SK-N-SH treated with all-trans-retinoic acid at 6 μM for 48 hours (cell line): ENCODE data around the gene LINC00237.

ENCODE experiments used
- ATAC-seq: fragments of 200-7000 bp; cut with Tn5 transposase; 3 replicates; pipeline ENCODE4 v1.9.1; 2020; ENCODE audit warnings: mild to moderate bottlenecking, moderate library complexity
- ARNTL ChIP-seq: fragments of 450-650 bp; formaldehyde crosslinking; IDR thresholded peaks from 2 replicates; pipeline ENCODE4 v1.5.0; 2020; ENCODE audit warnings: low read depth, mild to moderate bottlenecking, moderate library complexity, borderline replicate concordance
- BACH2 ChIP-seq: fragments of 250-450 bp; sonication (Bioruptor Pico); IDR thresholded peaks from 2 replicates; pipeline ENCODE4 v1.9.0; 2021; ENCODE audit warnings: mild to moderate bottlenecking, borderline replicate concordance
- CSDC2 ChIP-seq: fragments of 250-450 bp; sonication (Bioruptor Pico); IDR thresholded peaks from 2 replicates; pipeline ENCODE4 v1.5.0; 2020; ENCODE audit warnings: mild to moderate bottlenecking, moderate library complexity
- CSRNP3 ChIP-seq: fragments of 250-450 bp; sonication (Bioruptor Pico); IDR thresholded peaks from 2 replicates; pipeline ENCODE4 v1.5.1; 2021; ENCODE audit warnings: mild to moderate bottlenecking, moderate library complexity
- ESRRG ChIP-seq: fragments of 250-450 bp; sonication (Bioruptor Pico); IDR thresholded peaks from 2 replicates; pipeline ENCODE4 v1.6.1; 2021; ENCODE audit warnings: mild to moderate bottlenecking
- OSR1 ChIP-seq: fragments of 250-450 bp; sonication (Bioruptor Pico); IDR thresholded peaks from 2 replicates; pipeline ENCODE4 v1.8.0; 2022; ENCODE audit warnings: moderate library complexity, mild to moderate bottlenecking, inconsistent platforms
- PPARA ChIP-seq: fragments of 250-450 bp; sonication (Bioruptor Pico); IDR thresholded peaks from 2 replicates; pipeline ENCODE4 v1.5.0; 2020; ENCODE audit warnings: mild to moderate bottlenecking, borderline replicate concordance
- RARB ChIP-seq: fragments of 250-450 bp; sonication (Bioruptor Pico); IDR thresholded peaks from 2 replicates; pipeline ENCODE4 v1.8.0; 2021; ENCODE audit warnings: mild to moderate bottlenecking, moderate library complexity
- SNAI2 ChIP-seq: fragments of 250-450 bp; sonication (Bioruptor Pico); IDR thresholded peaks from 2 replicates; pipeline ENCODE4 v1.5.0; 2020; ENCODE audit warnings: mild to moderate bottlenecking, moderate library complexity
- TCF4 ChIP-seq: fragments of 250-450 bp; sonication (Bioruptor Pico); IDR thresholded peaks from 2 replicates; pipeline ENCODE4 v1.8.0; 2021; ENCODE audit warnings: mild to moderate bottlenecking, moderate library complexity, borderline replicate concordance
- TOX ChIP-seq: fragments of 250-450 bp; sonication (Bioruptor Pico); IDR thresholded peaks from 2 replicates; pipeline ENCODE4 v1.8.0; 2021; ENCODE audit warnings: mild to moderate bottlenecking, moderate library complexity, borderline replicate concordance
- ZC3H10 ChIP-seq: fragments of 250-450 bp; sonication (Bioruptor Pico); IDR thresholded peaks from 2 replicates; pipeline ENCODE4 v1.5.1; 2021; ENCODE audit warnings: mild to moderate bottlenecking, moderate library complexity
- ZFP3 ChIP-seq: fragments of 250-450 bp; sonication (Bioruptor Pico); IDR thresholded peaks from 2 replicates; pipeline ENCODE4 v1.5.0; 2020; ENCODE audit warnings: mild to moderate bottlenecking, moderate library complexity
- ZFP30 ChIP-seq: fragments of 450-650 bp; formaldehyde crosslinking; IDR thresholded peaks from 2 replicates; pipeline ENCODE4 v1.5.0; 2022; ENCODE audit warnings: mild to moderate bottlenecking, moderate library complexity
- ZNF565 ChIP-seq: fragments of 450-650 bp; formaldehyde crosslinking; conservative IDR thresholded peaks from 2 replicates; pipeline ENCODE4 v1.5.0; 2020; ENCODE audit warnings: low read depth, mild to moderate bottlenecking, moderate library complexity
- ZNF70 ChIP-seq: fragments of 450-650 bp; formaldehyde crosslinking; IDR thresholded peaks from 2 replicates; pipeline ENCODE4 v1.5.0; 2020; ENCODE audit warnings: mild to moderate bottlenecking, moderate library complexity
- ZNF8 ChIP-seq: fragments of 450-650 bp; formaldehyde crosslinking; IDR thresholded peaks from 2 replicates; pipeline ENCODE4 v1.5.0; 2020; ENCODE audit warnings: mild to moderate bottlenecking, moderate library complexity
- TF ChIP-seq, protein P1 (sequence below): fragments of 250-450 bp; sonication (Bioruptor Pico); IDR thresholded peaks from 2 replicates; pipeline ENCODE4 v1.5.1; 2020; ENCODE audit warnings: low read depth, mild to moderate bottlenecking, moderate library complexity
- TF ChIP-seq, protein P2 (sequence below): fragments of 250-450 bp; sonication (Bioruptor Pico); IDR thresholded peaks from 2 replicates; pipeline ENCODE4 v1.8.0; 2020; ENCODE audit warnings: mild to moderate bottlenecking, moderate library complexity, borderline replicate concordance
- TF ChIP-seq, protein P3 (sequence below): fragments of 250-450 bp; sonication (Bioruptor Pico); IDR thresholded peaks from 2 replicates; pipeline ENCODE4 v1.5.0; 2020; ENCODE audit warnings: mild to moderate bottlenecking, moderate library complexity

LINC00237 gene

DNA sequence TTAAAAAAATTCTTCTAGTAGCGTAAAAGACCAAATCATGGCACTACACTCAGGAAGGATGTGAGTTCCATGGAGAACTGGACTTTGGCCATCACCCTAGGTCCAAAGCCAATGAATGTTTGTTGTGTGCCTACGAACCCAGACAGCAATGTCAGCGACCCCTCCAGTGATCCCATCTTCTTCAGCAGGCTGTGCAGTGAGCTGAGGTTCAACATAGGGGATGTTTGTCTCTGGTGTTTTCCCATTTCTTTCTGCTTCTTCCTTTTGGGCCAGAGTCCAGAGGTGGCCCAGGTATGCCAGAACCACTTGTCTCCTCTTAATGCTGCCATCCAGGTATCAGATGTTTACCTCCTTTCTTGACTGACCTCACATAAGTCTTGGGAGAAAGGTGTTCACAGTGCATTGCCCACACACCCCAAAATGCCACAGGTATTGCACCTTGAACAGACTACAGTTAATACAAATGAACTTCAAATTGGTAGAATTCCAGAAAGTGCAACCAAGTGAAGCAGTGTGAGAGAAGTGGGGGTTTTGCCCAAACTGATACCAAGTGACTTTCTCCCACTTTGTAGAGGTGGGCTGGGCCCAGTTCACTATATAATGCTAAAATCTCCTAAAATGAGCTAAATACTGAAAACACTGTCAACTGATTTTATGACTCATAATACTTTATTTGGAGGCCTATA lies 33.9 kb upstream of the LINC00237 start:
- TF ChIP-seq, protein P1, sequence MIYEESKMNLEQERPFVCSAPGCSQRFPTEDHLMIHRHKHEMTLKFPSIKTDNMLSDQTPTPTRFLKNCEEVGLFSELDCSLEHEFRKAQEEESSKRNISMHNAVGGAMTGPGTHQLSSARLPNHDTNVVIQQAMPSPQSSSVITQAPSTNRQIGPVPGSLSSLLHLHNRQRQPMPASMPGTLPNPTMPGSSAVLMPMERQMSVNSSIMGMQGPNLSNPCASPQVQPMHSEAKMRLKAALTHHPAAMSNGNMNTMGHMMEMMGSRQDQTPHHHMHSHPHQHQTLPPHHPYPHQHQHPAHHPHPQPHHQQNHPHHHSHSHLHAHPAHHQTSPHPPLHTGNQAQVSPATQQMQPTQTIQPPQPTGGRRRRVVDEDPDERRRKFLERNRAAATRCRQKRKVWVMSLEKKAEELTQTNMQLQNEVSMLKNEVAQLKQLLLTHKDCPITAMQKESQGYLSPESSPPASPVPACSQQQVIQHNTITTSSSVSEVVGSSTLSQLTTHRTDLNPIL (CRISPR knock-in tag): no peak
- no peak for TF ChIP-seq ZNF565 (CRISPR knock-in tag)
- TF ChIP-seq SNAI2: no peak
- TF ChIP-seq RARB: no peak
- no peak for ATAC-seq

DNA sequence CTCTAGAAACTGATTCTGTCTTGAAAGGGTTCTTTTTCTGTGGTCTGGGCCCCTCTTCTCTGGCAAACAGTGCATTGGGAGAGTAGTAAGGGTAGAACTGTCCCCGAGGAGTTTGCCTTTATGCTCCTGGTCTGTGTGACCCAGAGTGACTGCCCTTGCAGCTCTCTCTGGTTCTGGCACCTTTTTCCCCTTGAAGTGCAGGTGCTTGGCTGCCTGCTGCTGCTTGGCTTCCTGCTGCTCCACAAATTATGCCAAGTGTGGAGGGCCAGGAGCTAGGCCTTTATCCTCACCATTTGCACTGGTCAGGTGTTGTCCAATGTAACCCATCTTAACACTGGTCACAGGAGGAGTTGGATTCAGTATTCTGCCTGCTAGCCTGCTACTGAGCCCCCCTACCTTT lies 30.9 kb upstream of the LINC00237 start:
- no peak for ATAC-seq
- TF ChIP-seq CSRNP3 (CRISPR knock-in tag) (no peak), SNAI2 (no peak), RARB (no peak), ZNF70 (no peak), TCF4 (no peak), ZC3H10 (no peak), TOX (CRISPR knock-in tag) (no peak), CSDC2 (no peak), ESRRG (CRISPR knock-in tag) (no peak), OSR1 (CRISPR knock-in tag) (no peak), ZNF565 (CRISPR knock-in tag) (no peak), ZFP30 (no peak), ZFP3 (CRISPR knock-in tag) (no peak), ZNF8 (CRISPR knock-in tag) (no peak), BACH2 (CRISPR knock-in tag) (no peak), PPARA (CRISPR knock-in tag) (no peak), ARNTL (no peak)
- TF ChIP-seq, protein P2, sequence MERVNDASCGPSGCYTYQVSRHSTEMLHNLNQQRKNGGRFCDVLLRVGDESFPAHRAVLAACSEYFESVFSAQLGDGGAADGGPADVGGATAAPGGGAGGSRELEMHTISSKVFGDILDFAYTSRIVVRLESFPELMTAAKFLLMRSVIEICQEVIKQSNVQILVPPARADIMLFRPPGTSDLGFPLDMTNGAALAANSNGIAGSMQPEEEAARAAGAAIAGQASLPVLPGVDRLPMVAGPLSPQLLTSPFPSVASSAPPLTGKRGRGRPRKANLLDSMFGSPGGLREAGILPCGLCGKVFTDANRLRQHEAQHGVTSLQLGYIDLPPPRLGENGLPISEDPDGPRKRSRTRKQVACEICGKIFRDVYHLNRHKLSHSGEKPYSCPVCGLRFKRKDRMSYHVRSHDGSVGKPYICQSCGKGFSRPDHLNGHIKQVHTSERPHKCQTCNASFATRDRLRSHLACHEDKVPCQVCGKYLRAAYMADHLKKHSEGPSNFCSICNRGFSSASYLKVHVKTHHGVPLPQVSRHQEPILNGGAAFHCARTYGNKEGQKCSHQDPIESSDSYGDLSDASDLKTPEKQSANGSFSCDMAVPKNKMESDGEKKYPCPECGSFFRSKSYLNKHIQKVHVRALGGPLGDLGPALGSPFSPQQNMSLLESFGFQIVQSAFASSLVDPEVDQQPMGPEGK: no peak
- TF ChIP-seq, protein P3, sequence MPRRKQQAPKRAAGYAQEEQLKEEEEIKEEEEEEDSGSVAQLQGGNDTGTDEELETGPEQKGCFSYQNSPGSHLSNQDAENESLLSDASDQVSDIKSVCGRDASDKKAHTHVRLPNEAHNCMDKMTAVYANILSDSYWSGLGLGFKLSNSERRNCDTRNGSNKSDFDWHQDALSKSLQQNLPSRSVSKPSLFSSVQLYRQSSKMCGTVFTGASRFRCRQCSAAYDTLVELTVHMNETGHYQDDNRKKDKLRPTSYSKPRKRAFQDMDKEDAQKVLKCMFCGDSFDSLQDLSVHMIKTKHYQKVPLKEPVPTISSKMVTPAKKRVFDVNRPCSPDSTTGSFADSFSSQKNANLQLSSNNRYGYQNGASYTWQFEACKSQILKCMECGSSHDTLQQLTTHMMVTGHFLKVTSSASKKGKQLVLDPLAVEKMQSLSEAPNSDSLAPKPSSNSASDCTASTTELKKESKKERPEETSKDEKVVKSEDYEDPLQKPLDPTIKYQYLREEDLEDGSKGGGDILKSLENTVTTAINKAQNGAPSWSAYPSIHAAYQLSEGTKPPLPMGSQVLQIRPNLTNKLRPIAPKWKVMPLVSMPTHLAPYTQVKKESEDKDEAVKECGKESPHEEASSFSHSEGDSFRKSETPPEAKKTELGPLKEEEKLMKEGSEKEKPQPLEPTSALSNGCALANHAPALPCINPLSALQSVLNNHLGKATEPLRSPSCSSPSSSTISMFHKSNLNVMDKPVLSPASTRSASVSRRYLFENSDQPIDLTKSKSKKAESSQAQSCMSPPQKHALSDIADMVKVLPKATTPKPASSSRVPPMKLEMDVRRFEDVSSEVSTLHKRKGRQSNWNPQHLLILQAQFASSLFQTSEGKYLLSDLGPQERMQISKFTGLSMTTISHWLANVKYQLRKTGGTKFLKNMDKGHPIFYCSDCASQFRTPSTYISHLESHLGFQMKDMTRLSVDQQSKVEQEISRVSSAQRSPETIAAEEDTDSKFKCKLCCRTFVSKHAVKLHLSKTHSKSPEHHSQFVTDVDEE: no peak
- TF ChIP-seq, protein P1 (CRISPR knock-in tag): no peak

GRCh38 chr20:21136015-21136732 lies 30.0 kb upstream of the LINC00237 start:
- TF ChIP-seq ARNTL (no peak), ZFP30 (no peak), CSDC2 (no peak)
- no peak for ATAC-seq
